K562 (cell line): Measurements from ENCODE around the gene CHN1. TPM values are rescaled to one million over a fixed set of nuclear protein-coding genes. Genes with fewer than 3 reads are reported as not detected.

Experiments used
- ATAC-seq: fragments of 200-7000 bp; cut with Tn5 transposase; 3 replicates; pipeline ENCODE4 v1.9.1; 2020; ENCODE audit warnings: moderate library complexity
- BruUV-seq: library from RNA; stranded (reverse); fragments of 400-500 nt; replicated peaks from 2 replicates; lab custom pipeline; 2021; lab: Mats Ljungman, UMichigan
- CTCF ChIA-PET: fragments of 300-600 bp; formaldehyde crosslinking; extraction: SDS; loops from one replicate; lab custom pipeline; 2021; ENCODE audit warnings: low intra/inter-chr PET ratio; lab: Yijun Ruan, JAX
- POLR2A ChIA-PET: fragments of 300-600, 350-650 bp; sonication (Branson Sonifier 250); formaldehyde crosslinking; extraction: SDS; loops from one replicate; lab custom pipeline; 2021; ENCODE audit warnings: antibody characterized with exemption, inconsistent platforms; lab: Yijun Ruan, JAX
- DNase-seq, 4 experiments: peaks; one replicate each; pipeline versions ENCODE4 v3.0.0 to v3.0.0-alpha.2; 2011 to 2018; ENCODE audit warnings: low spot score in 3 of 4, mixed read lengths in 3 of 4; ENCODE audit errors: extremely low read depth in 1 of 4
- FAIRE-seq: peaks from 2 replicates; lab custom pipeline; 2011; peaks lifted over from hg19 to GRCh38; lab: Jason Lieb, UNC
- H2AFZ ChIP-seq: 2 replicates; pipeline ENCODE4 v1.6.0; 2011; ENCODE audit warnings: low read depth, low read length, control low read depth, inconsistent platforms
- H3K27ac ChIP-seq: fragments of 200-600 bp; 3 replicates; pipeline ENCODE4 v1.8.0; 2011; ENCODE audit warnings: low read depth, mild to moderate bottlenecking, control low read depth, inconsistent platforms, low read length, moderate library complexity, mixed read lengths; ENCODE audit errors: extremely low read depth
- H3K27me3 ChIP-seq, 2 experiments: fragments of 300-600 bp in 1 of 2; 2 replicates in 1 of 2; 3 replicates in 1 of 2; pipeline versions ENCODE4 v1.6.0 to v1.8.0; 2011; ENCODE audit warnings: inconsistent platforms in 2 of 2, low read length in 2 of 2, mild to moderate bottlenecking in 1 of 2, mixed read lengths in 1 of 2, moderate library complexity in 1 of 2; ENCODE audit not compliant: control insufficient read depth in 2 of 2, insufficient read depth in 2 of 2
- H3K36me3 ChIP-seq: fragments of 300-600 bp; 3 replicates; pipeline ENCODE4 v1.8.0; 2011; ENCODE audit warnings: mild to moderate bottlenecking, low read length, inconsistent platforms; ENCODE audit not compliant: control insufficient read depth, insufficient read depth
- H3K4me1 ChIP-seq, 2 experiments: fragments of 200-600 bp in 1 of 2; replicated peaks in 1 of 2; 2 replicates in 1 of 2; 3 replicates in 1 of 2; pipeline versions ENCODE4 v1.5.1 to v1.8.0; 2011; ENCODE audit warnings: inconsistent platforms in 2 of 2, low read length in 2 of 2, mild to moderate bottlenecking in 1 of 2, mixed read lengths in 1 of 2, moderate library complexity in 1 of 2; ENCODE audit not compliant: control insufficient read depth in 2 of 2, insufficient read depth in 2 of 2
- H3K4me2 ChIP-seq: 2 replicates; pipeline ENCODE4 v1.6.1; 2011; ENCODE audit warnings: low read length, control low read depth, inconsistent platforms, mixed read lengths; ENCODE audit not compliant: insufficient read depth
- H3K4me3 ChIP-seq: fragments of 200-600 bp; sonication (generic), shearing (Covaris generic); 2 replicates; pipeline ENCODE4 v1.5.1; 2016; ENCODE audit warnings: control low read depth, inconsistent platforms
- H3K79me2 ChIP-seq: fragments of 200-600 bp; 3 replicates; pipeline ENCODE4 v1.8.0; 2011; ENCODE audit warnings: low read length, inconsistent platforms; ENCODE audit not compliant: control insufficient read depth, insufficient read depth
- H3K9ac ChIP-seq, 2 experiments: 2 replicates each; pipeline versions ENCODE4 v1.6.0 to v1.6.1; 2011; ENCODE audit warnings: low read depth in 2 of 2, low read length in 2 of 2, control low read depth in 1 of 2, inconsistent platforms in 1 of 2, mild to moderate bottlenecking in 1 of 2, mixed read lengths in 1 of 2; ENCODE audit not compliant: insufficient read depth in 1 of 2
- H3K9me1 ChIP-seq: one replicate; pipeline ENCODE4 v1.6.0; 2011; ENCODE audit warnings: inconsistent platforms, mild to moderate bottlenecking, low read length, moderate library complexity; ENCODE audit not compliant: control insufficient read depth, insufficient read depth
- H3K9me3 ChIP-seq: replicated peaks from 2 replicates; pipeline ENCODE4 v1.5.1; 2011; ENCODE audit warnings: low read depth, low read length, inconsistent platforms; ENCODE audit not compliant: control insufficient read depth, insufficient read depth
- H4K20me1 ChIP-seq: replicated peaks from 2 replicates; pipeline ENCODE4 v1.6.1; 2011; ENCODE audit warnings: low read length, inconsistent platforms, mixed read lengths; ENCODE audit not compliant: control insufficient read depth, insufficient read depth
- MCM7 ChIP-seq, 2 experiments: fragments of 450-650 bp; IDR thresholded peaks; 2 replicates each; pipeline ENCODE4 v1.6.1; 2016 to 2018
- MXD1 ChIP-seq: fragments of 250-450 bp; sonication (Bioruptor Pico); IDR thresholded peaks from 2 replicates; pipeline ENCODE4 v1.8.0; 2021; ENCODE audit warnings: borderline replicate concordance, mild to moderate bottlenecking, moderate library complexity; ENCODE audit not compliant: poor library complexity, severe bottlenecking
- MYBL2 ChIP-seq, 2 experiments: fragments of 450-650 bp in 1 of 2; sonication (generic) in 1 of 2; formaldehyde crosslinking in 1 of 2; IDR thresholded peaks; 2 replicates each; pipeline versions ENCODE4 v1.6.1 to v1.8.1; 2017 to 2022; ENCODE audit warnings: borderline replicate concordance in 1 of 2, inconsistent platforms in 1 of 2, low read depth in 1 of 2, mild to moderate bottlenecking in 1 of 2, missing genetic modification reagents in 1 of 2, moderate library complexity in 1 of 2
- WGBS: fragments of 100-300 bp; shearing (Covaris generic); methylation state at CpG from one replicate; pipeline ENCODE4 v1.1.6; 2016; ENCODE audit warnings: low coverage, mixed read lengths; ENCODE audit not compliant: insufficient coverage; ENCODE audit errors: missing lambda C conversion rate; 5-methylcytosine and 5-hydroxymethylcytosine counted together
- in situ Hi-C: fragments of 300-500 bp; cut with MboI; formaldehyde crosslinking; loops from 4 replicates; pipeline ENCODE4 v1.15.0; 2018; ENCODE audit warnings: inconsistent platforms, mixed read lengths
- intact Hi-C: fragments of 100-400 bp; cut with micrococcal nuclease; formaldehyde crosslinking; loops from 2 replicates; pipeline ENCODE4 v1.14.2; 2022
- polyA plus RNA-seq, 8 experiments: library from polyadenylated mRNA; depleted of rRNA in 4 of 8; stranded (reverse) in 5 of 8; unstranded in 3 of 8; fragments of >200 nt; fragmentation: Nextera tagmentation in 2 of 8; fragmentation: Illumina TruSeq in 1 of 8; extraction: Ambion mirVana in 2 of 8; extraction: Trizol in 1 of 8; gene quantifications; 2 replicates each; pipeline versions ENCODE4 v1.2.1 to v1.2.3, GENCODE V29; 2011 to 2014; ENCODE audit warnings: inconsistent platforms in 1 of 8, missing spikeins in 1 of 8
- total RNA-seq, 7 experiments: library from RNA; depleted of rRNA in 6 of 7; stranded (reverse); fragments of >200 nt in 6 of 7; fragmentation: Illumina TruSeq in 2 of 7; extraction: Trizol in 2 of 7; gene quantifications; 2 replicates each; pipeline versions ENCODE4 v1.2.1 to v1.2.3, GENCODE V29; 2011 to 2021; ENCODE audit warnings: low replicate concordance in 1 of 7
- TF ChIP-seq, protein P1 (sequence below): fragments of 250-450 bp; sonication (Bioruptor Pico); IDR thresholded peaks from 2 replicates; pipeline ENCODE4 v1.4.0; 2020; ENCODE audit warnings: mild to moderate bottlenecking, moderate library complexity, borderline replicate concordance

Gene CHN1
- total and polyA plus RNA-seq, 9 of the 15 experiments (the other 6 are each of a cell fraction or from before 2014, with no cell fraction given): 0.17 to 2.0 (median 0.87) TPM

DNA sequence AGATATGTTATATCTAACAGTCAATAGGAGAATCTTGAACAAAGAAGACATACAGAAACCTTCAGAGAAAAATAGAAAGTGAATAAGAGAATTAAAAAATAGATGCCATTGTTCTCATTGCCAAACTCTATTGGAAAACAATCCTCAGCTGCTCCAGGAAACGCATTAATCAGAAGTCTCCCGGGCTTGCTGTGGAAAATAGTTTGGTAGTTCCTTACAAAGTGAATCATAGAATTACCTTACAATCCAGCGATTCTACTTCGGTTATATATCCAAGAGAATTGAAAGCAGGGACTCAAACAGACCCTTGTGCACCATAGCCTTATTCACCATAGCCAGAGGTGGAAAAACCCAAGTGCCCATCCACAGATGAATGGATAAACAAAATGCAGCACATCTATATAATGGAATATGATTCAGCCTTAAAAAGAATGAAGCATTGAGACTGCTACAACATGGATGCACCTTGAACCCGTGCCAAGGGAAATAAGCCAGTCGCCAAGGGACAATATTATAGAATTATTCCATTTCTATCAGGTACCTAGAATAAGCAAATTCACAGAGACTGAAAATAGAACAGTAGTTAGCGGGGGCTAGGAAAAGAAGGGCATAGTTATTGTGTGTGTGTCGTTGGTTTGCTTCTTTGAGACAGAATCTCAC lies 219.0 kb downstream of the CHN1 start:
- BruUV-seq: no TSS peak
- no peak overlapping the region for H3K4me2 ChIP-seq
- no peak overlapping the region for H3K4me3 ChIP-seq
- no peak for TF ChIP-seq MYBL2 (IDR thresholded peaks at IDR 0.05; ENCODE audit: low read depth)
- no peak for TF ChIP-seq MYBL2 (CRISPR knock-in tag; IDR thresholded peaks at IDR 0.05; ENCODE audit: borderline replicate concordance)
- no peak for TF ChIP-seq MCM7 (IDR thresholded peaks at IDR 0.05)
- TF ChIP-seq, protein P1, sequence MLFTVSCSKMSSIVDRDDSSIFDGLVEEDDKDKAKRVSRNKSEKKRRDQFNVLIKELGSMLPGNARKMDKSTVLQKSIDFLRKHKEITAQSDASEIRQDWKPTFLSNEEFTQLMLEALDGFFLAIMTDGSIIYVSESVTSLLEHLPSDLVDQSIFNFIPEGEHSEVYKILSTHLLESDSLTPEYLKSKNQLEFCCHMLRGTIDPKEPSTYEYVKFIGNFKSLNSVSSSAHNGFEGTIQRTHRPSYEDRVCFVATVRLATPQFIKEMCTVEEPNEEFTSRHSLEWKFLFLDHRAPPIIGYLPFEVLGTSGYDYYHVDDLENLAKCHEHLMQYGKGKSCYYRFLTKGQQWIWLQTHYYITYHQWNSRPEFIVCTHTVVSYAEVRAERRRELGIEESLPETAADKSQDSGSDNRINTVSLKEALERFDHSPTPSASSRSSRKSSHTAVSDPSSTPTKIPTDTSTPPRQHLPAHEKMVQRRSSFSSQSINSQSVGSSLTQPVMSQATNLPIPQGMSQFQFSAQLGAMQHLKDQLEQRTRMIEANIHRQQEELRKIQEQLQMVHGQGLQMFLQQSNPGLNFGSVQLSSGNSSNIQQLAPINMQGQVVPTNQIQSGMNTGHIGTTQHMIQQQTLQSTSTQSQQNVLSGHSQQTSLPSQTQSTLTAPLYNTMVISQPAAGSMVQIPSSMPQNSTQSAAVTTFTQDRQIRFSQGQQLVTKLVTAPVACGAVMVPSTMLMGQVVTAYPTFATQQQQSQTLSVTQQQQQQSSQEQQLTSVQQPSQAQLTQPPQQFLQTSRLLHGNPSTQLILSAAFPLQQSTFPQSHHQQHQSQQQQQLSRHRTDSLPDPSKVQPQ: no peak
- TF ChIP-seq MXD1 (CRISPR knock-in tag): no peak
- H3K9me1 ChIP-seq: no peaks in the 10 kb centered on the region
- peaks cover 0 to 3% of the 10 kb centered on the region in 2 experiments; a peak in 2 of 5 replicates for H3K4me1 ChIP-seq
- no peaks in the 10 kb centered on the region for H3K9me3 ChIP-seq
- in situ Hi-C loops: no loop called here
- no peak for DNase-seq
- 1% methylated on average over 8 of the region's 8 CpGs for WGBS
- H4K20me1 ChIP-seq: no peaks in the 10 kb centered on the region
- H3K79me2 ChIP-seq: no peaks in the 10 kb centered on the region
- H2AFZ ChIP-seq: no peak overlapping the region
- no peak overlapping the region for H3K9ac ChIP-seq
- H3K36me3 ChIP-seq: no peaks in the 10 kb centered on the region
- no peak for FAIRE-seq
- H3K27me3 ChIP-seq: peaks cover 23 to 34% of the 10 kb centered on the region in 2 experiments
- ChIA-PET POLR2A (interaction anchor here (1.1 to 1.2 kb wide), 2 partner anchors 9 to 13 kb away, joined by 3 to 4 read pairs; no protein-coding TSS in a partner anchor), CTCF (no interaction called here)
- no peak for ATAC-seq
- intact Hi-C loops: no loop called here
- H3K27ac ChIP-seq: no peak overlapping the region
